DND-41 (cell line): ENCODE measurements around the gene SMAP2.
"Not testable (repeated sequence)": the region's sequence is repeated elsewhere in the genome, so short reads cannot be mapped to it uniquely, and the experiment has no call there.

Experiments
- ATAC-seq: fragments of 200-7000 bp; cut with Tn5 transposase; 3 replicates; pipeline ENCODE4 v1.9.1; 2021; ENCODE audit warnings: low read depth; ENCODE audit not compliant: insufficient read depth
- DNase-seq: peaks from one replicate; pipeline ENCODE4 v3.0.0-alpha.2; 2020
- H2AFZ ChIP-seq: 2 replicates; pipeline ENCODE4 v1.6.0; 2012; ENCODE audit warnings: low read depth, low read length
- H3K27ac ChIP-seq: 2 replicates; pipeline ENCODE4 v1.5.1; 2012; ENCODE audit warnings: low read length, inconsistent platforms
- H3K27me3 ChIP-seq: fragments of 200-600 bp; sonication (generic); 2 replicates; pipeline ENCODE4 v1.6.0; 2012; ENCODE audit warnings: low read length, mild to moderate bottlenecking, inconsistent platforms; ENCODE audit not compliant: insufficient read depth, poor library complexity
- H3K36me3 ChIP-seq: 2 replicates; pipeline ENCODE4 v1.5.1; 2012; ENCODE audit warnings: low read length, inconsistent platforms; ENCODE audit not compliant: insufficient read depth
- H3K4me1 ChIP-seq: 2 replicates; pipeline ENCODE4 v1.5.1; 2012; ENCODE audit warnings: mild to moderate bottlenecking, low read length; ENCODE audit not compliant: insufficient read depth
- H3K4me2 ChIP-seq: 2 replicates; pipeline ENCODE4 v1.6.0; 2012; ENCODE audit warnings: mild to moderate bottlenecking, moderate library complexity, low read length, inconsistent platforms; ENCODE audit not compliant: insufficient read depth
- H3K4me3 ChIP-seq, 2 experiments: fragments of 200-600 bp in 1 of 2; shearing (Covaris generic) in 1 of 2; 2 replicates each; pipeline ENCODE4 v1.5.1; 2012 to 2016; ENCODE audit warnings: inconsistent platforms in 2 of 2, low read length in 2 of 2, mild to moderate bottlenecking in 2 of 2, low read depth in 1 of 2, moderate library complexity in 1 of 2
- H3K79me2 ChIP-seq: 2 replicates; pipeline ENCODE4 v1.6.0; 2012; ENCODE audit warnings: low read length, inconsistent platforms; ENCODE audit not compliant: insufficient read depth
- H3K9ac ChIP-seq: 2 replicates; pipeline ENCODE4 v1.6.0; 2012; ENCODE audit warnings: low read depth, mild to moderate bottlenecking, inconsistent platforms, low read length, moderate library complexity
- H3K9me3 ChIP-seq: 2 replicates; pipeline ENCODE4 v1.5.1; 2012; ENCODE audit warnings: low read length, moderate library complexity, mild to moderate bottlenecking, inconsistent platforms; ENCODE audit not compliant: insufficient read depth, severe bottlenecking
- H4K20me1 ChIP-seq: 2 replicates; pipeline ENCODE4 v1.6.0; 2012; ENCODE audit warnings: low read length; ENCODE audit not compliant: insufficient read depth
- EZH2 ChIP-seq: IDR thresholded peaks from 3 replicates; pipeline ENCODE4 v1.6.1; 2012; ENCODE audit warnings: borderline replicate concordance, low read depth, mild to moderate bottlenecking, moderate library complexity, low read length, inconsistent platforms; ENCODE audit not compliant: severe bottlenecking
- TF ChIP-seq, protein P1 (sequence below): IDR thresholded peaks from 2 replicates; pipeline ENCODE4 v1.5.1; 2012; ENCODE audit warnings: borderline replicate concordance, low read length, moderate library complexity, mild to moderate bottlenecking; ENCODE audit not compliant: poor library complexity, severe bottlenecking; ENCODE audit errors: extremely low read depth

The SMAP2 gene

DNA sequence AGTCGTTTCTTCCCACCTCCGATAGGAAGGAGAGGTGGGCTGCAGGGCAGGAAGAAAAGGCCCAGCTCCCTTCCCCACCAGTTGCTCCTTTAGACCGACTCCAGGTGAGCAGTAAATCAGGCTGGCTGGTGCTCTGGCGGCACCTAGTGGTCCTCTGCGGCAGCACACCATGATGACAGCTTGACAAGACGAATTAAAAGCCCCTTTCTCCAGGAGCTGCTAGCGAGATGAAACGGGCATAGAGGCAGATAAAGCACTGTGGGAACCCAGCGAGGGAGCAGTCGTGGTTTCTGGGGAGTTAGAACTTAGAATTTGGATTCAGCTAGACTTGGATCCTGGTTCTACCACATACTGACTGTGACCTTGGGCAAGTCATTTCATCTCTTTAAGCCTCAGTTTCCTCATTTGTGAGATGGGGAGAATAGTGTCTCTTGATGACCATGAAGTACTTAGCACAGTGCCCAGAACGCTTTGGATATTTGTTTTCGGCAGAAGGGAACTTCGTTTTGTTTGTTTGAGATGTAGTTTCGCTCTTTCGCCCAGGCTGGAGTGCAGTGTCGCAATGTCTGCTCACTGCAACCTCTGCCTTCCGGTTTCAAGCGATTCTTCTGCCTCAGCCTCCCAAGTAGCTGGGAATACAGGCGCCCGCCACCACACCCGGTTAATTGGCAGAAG is 34.6 kb upstream of the SMAP2 start:
- no peaks in the 10 kb centered on the region for H3K36me3 ChIP-seq
- TF ChIP-seq, protein P1, sequence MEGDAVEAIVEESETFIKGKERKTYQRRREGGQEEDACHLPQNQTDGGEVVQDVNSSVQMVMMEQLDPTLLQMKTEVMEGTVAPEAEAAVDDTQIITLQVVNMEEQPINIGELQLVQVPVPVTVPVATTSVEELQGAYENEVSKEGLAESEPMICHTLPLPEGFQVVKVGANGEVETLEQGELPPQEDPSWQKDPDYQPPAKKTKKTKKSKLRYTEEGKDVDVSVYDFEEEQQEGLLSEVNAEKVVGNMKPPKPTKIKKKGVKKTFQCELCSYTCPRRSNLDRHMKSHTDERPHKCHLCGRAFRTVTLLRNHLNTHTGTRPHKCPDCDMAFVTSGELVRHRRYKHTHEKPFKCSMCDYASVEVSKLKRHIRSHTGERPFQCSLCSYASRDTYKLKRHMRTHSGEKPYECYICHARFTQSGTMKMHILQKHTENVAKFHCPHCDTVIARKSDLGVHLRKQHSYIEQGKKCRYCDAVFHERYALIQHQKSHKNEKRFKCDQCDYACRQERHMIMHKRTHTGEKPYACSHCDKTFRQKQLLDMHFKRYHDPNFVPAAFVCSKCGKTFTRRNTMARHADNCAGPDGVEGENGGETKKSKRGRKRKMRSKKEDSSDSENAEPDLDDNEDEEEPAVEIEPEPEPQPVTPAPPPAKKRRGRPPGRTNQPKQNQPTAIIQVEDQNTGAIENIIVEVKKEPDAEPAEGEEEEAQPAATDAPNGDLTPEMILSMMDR = peak; percentile 99
- TF ChIP-seq EZH2 = no peak
- no peaks in the 10 kb centered on the region for H4K20me1 ChIP-seq
- peak overlapping the region; percentile 27; the same call in 1 of the 2 replicates for H3K4me2 ChIP-seq
- H3K9ac ChIP-seq = no peak overlapping the region
- no peaks in the 10 kb centered on the region for H3K9me3 ChIP-seq
- no peak overlapping the region for H3K27ac ChIP-seq
- ATAC-seq = peak; percentile 96
- no peak overlapping the region for H2AFZ ChIP-seq
- H3K4me3 ChIP-seq = no peak overlapping the region
- peaks cover 4% of the 10 kb centered on the region for H3K4me1 ChIP-seq
- peaks cover 4% of the 10 kb centered on the region for H3K27me3 ChIP-seq
- H3K79me2 ChIP-seq = no peaks in the 10 kb centered on the region
- peak; percentile 89 for DNase-seq

DNA sequence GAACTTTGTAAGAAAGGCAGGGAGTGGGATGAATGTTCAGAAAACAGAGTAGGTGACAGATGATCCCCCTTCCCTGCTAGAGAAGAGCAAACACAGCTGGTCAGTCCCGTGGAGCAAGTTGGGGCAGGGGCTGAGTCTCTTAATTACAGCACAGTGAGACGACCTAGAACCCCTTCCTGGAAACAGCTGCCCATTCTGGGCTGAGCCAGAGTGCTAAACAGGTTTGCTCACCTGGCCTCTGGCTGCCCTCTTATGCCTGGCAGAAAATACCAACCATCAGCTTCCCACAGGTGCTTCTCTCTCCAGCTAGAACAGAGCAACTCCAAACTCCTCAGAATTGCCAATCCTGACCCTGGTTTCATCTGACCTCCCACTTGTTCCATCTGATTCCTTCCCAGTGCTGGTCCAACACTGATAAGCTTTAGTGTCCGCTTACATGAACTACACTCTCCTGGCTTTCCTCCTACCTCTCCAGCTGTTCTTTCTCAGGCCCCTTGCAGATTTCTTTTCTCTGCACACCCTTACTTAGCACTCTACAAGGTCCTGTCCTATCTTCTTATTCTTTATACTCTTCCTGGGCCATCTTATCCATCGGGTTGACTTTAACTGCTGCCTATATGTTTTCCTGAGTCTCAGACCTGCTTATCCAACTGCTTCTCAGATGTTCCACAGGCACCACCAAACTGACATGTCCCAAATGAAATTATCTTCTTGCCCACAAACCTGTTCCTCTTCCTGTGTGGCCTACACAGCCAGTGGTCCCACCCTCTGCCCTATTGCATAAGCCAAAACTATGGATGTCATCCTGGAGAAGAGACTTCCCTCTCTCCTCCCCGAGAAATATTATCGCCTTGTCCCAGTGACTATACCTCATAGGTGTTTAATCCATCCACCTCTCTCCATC is 33.9 kb upstream of the SMAP2 start:
- H3K79me2 ChIP-seq = no peaks in the 10 kb centered on the region
- no peak for ATAC-seq
- H3K27ac ChIP-seq = no peak overlapping the region
- TF ChIP-seq, protein P1 = no peak
- no peak for TF ChIP-seq EZH2
- H3K4me2 ChIP-seq = no peak overlapping the region
- no peak overlapping the region for H3K4me3 ChIP-seq
- no peak overlapping the region for H2AFZ ChIP-seq
- H3K9ac ChIP-seq = no peak overlapping the region
- no peaks in the 10 kb centered on the region for H3K9me3 ChIP-seq
- H3K27me3 ChIP-seq = peaks cover 4% of the 10 kb centered on the region
- H3K36me3 ChIP-seq = no peaks in the 10 kb centered on the region
- H4K20me1 ChIP-seq = no peaks in the 10 kb centered on the region
- no peak for DNase-seq
- peaks cover 4% of the 10 kb centered on the region for H3K4me1 ChIP-seq

DNA sequence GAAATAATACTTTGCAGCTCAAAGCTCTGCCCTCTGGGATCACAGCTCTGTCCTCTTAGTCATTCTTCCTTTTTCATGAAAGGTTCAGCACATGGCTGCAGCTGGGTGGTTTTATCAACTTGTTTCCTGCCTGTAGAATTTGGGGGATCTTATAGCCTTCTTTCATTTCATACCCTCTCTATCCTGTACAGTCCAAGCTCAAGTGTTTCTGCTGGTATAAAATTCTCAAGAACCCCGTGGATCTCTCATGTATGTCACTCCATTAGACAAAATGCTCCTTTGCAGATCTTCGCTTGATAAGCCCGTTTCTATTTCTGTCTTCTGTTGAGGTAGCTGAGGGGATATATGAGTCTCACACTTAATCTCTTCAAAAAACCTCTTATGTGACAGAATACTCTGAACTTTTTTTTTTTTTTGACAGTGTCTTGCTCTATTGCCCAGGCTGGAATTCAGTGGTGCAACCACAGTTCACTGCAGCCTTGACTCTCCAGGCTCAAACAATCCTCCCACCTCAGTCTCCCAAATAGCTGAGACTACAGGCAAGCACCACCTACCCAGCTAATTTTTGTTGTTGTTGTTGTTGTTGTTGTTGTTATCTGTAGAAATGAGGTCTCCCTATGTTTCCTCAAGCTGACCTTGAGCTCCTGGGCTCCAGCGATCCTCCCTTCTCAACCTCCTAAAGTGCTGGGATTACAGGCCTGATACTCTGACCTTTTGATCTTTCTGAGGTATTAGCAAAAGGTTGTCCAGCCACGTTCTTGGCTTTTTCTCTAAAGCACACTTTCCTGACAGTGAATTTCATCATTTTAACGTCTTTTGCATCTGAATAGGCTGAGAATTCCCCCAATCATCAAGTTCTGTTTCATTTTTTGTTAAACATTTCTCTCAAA is 31.8 kb upstream of the SMAP2 start:
- ATAC-seq = no peak
- no peak overlapping the region for H3K4me3 ChIP-seq
- H2AFZ ChIP-seq = no peak overlapping the region
- H3K36me3 ChIP-seq = no peaks in the 10 kb centered on the region
- no peak for DNase-seq
- peaks cover 4% of the 10 kb centered on the region for H3K27me3 ChIP-seq
- TF ChIP-seq EZH2 = no peak
- TF ChIP-seq, protein P1 = no peak
- H3K4me2 ChIP-seq = no peak overlapping the region
- no peaks in the 10 kb centered on the region for H4K20me1 ChIP-seq
- peaks cover 4% of the 10 kb centered on the region for H3K4me1 ChIP-seq
- H3K79me2 ChIP-seq = no peaks in the 10 kb centered on the region
- no peak overlapping the region for H3K27ac ChIP-seq
- no peak overlapping the region for H3K9ac ChIP-seq
- H3K9me3 ChIP-seq = no peaks in the 10 kb centered on the region

DNA sequence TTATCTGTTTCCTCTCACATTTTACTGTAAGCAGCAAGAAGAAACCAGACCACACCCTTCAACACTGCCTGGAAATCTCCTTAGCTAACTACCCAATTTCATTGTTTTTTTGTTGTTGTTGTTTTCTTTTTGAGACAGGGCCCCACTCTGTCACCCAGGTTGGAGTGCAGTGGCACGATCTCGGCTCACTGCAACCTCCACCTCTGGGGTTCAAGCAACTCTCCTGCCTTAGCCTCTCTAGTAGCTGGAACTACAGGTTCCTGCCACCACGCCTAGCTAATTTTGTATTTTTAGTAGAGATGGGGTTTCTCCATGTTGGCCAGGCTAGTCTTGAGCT is 31.2 kb upstream of the SMAP2 start:
- H3K4me2 ChIP-seq, H3K4me3 ChIP-seq, H3K79me2 ChIP-seq, H3K36me3 ChIP-seq, H4K20me1 ChIP-seq, H3K4me1 ChIP-seq, H2AFZ ChIP-seq, H3K9ac ChIP-seq, ATAC-seq, H3K27me3 ChIP-seq, DNase-seq, H3K27ac ChIP-seq, H3K9me3 ChIP-seq: not testable (repeated sequence)
